Hippocampal formation (tissue), 2 donors: ENCODE results near the gene COPS2.
A peak's percentile ranks its signal among the peaks of the same experiment; 100 is the strongest.
"Not testable (repeated sequence)": the region's sequence is repeated elsewhere in the genome, so short reads cannot be mapped to it uniquely, and the experiment has no call there.

Source experiments
- DNase-seq, 2 donors: peaks; one replicate each; lab custom pipeline; 2025; lab: John Stamatoyannopoulos, UW

The COPS2 gene

GRCh38 chr15:49103002-49103401, 52.4 kb downstream of the COPS2 start:
- DNase-seq, result no peak

DNA sequence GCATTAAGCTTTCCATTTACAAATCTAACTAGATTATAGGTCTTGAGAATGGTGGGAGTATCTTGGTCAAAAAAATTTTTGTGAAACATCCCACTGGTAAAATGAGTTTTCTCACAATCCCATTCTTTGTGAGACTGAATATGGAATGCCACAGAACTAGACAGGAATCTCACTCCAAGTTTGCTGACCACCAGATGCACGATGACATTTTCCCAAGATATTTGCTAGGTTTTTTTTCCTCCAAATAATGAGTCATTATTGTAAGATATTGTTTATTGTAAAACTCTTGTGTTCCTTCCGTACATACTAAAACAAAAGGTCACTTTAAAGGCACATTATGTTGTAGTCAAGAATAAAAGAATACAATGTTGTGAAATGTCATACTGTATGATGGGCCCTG, 53.9 kb downstream of the COPS2 start:
- DNase-seq, result no peak

DNA sequence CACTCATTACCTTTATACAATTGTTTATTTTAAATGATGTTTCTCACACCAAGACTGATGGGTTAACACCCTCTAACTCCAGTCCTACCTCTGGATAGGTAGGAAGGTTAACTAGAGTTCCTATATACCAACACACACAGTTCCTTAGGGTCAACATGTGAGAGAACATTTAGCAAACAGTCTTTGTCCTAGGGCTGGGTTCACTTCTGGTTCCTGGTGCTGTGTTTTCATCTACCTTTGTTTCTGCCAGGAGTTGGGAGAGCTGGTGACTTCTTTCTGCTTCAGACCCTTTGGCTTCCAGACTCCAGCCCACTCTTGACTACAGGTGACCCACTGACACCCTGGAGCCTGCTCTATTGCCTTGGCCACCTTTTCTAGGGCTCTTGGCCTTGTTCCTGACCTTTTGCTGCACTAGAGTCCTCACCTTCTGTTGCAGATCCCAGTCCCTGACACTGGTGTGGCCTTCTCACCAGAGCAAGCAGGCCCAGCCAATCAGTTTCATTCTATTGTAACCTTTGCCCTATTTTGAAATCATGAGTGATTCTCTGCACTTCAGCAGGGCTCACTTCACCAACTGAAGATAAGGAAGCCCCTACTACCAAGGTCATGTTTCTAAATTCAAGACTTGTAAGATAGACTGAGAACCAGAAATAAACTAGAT, 59.2 kb downstream of the COPS2 start:
- no peak for DNase-seq

GRCh38 chr15:49094923-49095322, 60.5 kb downstream of the COPS2 start:
- no peak for DNase-seq

GRCh38 chr15:49093252-49094105, 61.9 kb downstream of the COPS2 start:
- no peak for DNase-seq

- peak; percentile 20 to 78 for DNase-seq
Observed at GRCh38 chr15:49088996-49089395, 66.4 kb downstream of the COPS2 start.

GRCh38 chr15:49085696-49086459, 69.5 kb downstream of the COPS2 start:
- DNase-seq, result peak in 1 of 2 donors; percentile 63

DNA sequence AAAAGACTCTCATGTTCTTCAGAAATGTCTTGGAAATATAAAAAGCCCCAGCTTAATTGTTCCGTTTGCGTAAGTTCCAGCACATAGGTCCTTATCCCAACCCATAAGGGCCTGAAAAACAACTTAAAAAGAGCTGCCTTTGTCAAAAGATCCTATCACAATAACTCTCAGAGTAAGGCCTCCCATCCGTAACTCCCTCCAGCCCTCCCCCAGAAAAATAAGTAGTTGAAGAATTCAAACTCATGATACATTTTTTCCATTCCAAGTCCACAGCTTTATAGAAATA, 71.2 kb downstream of the COPS2 start:
- DNase-seq, result no peak

GRCh38 chr15:49083401-49084284, 71.8 kb downstream of the COPS2 start:
- DNase-seq, result no peak

DNA sequence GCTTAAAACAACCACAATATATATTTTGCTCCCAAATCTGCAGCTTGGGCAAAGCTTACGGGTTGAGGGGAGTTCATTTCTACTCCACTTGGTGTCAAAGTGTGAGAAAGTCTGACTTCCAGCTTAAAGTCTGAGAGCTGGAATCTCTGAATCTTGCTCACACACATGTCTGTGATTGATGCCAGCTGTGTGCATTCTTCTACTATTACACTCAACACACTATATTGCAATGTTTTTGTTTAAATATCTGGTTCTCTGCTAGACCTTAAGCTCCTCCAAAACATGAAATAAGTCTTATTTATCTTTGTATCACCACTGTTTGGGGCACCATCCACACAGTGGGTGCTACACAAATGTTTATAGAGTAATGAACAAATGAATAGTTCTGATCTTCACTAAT, 72.4 kb downstream of the COPS2 start:
- no peak for DNase-seq

DNA sequence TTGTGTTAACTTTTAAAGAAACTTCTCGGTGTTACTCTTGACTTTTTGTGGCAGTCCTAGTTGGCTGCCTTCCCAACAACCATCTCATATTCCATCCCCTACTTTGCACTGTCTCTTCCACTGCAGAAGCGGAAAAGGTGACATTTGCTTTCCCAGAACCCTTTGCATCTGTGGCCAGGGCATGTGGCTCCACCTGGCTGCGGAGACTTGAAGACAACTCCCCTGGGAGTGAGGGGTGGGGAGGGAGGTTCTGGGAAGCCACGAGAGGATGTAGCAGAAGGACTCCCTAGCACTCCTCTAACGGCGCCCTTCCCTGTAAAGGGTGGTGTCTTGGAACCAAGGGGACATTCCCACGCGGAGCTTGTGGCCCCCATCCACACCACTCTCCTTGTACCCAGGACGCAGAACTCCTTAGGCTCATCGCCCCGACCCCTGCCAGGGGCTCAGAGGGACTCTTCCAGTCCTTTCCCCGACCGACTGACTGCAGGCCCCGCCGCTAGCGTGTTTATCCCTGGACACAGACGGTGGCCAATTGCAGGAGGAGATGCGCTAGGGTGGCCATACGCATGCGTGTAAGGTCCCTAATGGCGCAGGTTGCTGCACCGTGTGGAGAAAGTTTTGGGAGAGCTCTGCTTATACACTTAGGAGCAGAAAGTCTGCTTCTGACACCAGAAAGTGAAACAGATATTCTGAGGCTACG, 75.9 kb downstream of the COPS2 start:
- DNase-seq, result no peak

DNA sequence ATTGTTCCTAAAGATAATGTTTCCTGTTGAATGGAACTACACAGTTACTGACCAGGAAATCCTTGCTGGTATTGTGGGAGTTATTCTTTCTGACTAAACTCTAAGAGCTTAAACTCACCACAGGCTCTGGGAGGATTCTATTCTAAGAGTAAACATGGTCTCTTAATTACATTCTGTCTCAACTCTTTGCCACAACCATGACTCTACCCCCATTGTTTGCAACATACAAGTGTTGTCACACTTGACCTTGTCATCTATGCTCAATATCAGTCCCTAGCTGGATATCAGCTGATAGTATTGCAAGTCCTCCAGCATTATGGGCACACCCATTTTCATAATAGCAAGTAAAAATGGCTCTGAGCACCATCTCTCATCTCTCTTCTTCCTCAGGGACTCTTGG, 79.5 kb downstream of the COPS2 start:
- no peak for DNase-seq

DNA sequence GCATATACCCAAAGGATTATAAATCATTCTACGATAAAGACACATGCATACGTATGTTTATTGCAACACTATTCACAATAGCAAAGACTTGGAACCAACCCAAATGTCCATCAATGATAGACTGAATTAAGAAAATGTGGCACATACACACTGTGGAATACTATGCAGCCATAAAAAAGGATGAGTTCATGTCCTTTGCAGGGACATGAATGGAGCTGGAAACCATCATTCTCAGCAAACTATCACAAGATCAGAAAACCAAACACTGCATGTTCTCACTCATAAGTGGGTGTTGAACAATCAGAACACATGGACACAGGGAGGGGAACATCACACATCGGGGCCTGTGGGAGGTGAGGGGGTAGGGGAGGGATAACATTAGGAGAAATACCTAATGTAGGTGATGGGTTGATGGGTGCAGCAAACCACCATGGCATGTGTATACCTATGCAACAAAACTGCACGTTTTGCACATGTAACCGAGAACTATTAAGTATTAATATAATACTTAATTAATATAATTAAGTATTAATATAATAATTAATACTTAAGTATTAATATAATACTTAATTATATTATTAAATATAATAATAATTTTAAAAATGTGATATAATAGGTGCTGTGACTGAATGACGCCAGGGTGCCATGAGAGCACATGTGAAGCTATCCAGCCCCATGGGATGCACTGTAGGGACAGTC, 80.7 kb downstream of the COPS2 start:
- not testable (repeated sequence) for DNase-seq
